Liver (tissue), 3 donors: ENCODE data around the gene SLC6A11.

ENCODE experiments used
- ATF3 ChIP-seq: IDR thresholded peaks from 2 replicates; pipeline ENCODE4 v1.6.1; 2016; ENCODE audit warnings: antibody characterized with exemption
- CTCF ChIP-seq: fragments of 150-350 bp; IDR thresholded peaks from 2 replicates; pipeline ENCODE4 v1.5.1; 2017; ENCODE audit warnings: improper control_type of control experiment, low read depth, low read length; ENCODE audit not compliant: missing input control
- EGR1 ChIP-seq, 2 donors: IDR thresholded peaks; 2 replicates each; pipeline ENCODE4 v1.6.1; 2016 to 2018; ENCODE audit warnings: antibody characterized with exemption in 2 of 2, low read depth in 2 of 2
- FOXA1 ChIP-seq: IDR thresholded peaks from 2 replicates; pipeline ENCODE4 v1.6.1; 2016; ENCODE audit warnings: antibody characterized with exemption
- GABPA ChIP-seq, 2 donors: IDR thresholded peaks in 1 of 2; conservative IDR thresholded peaks in 1 of 2; 2 replicates each; pipeline ENCODE4 v1.6.1; 2016; ENCODE audit warnings: antibody characterized with exemption in 2 of 2, mild to moderate bottlenecking in 1 of 2, moderate library complexity in 1 of 2
- HNF4G ChIP-seq: IDR thresholded peaks from 2 replicates; pipeline ENCODE4 v1.6.1; 2016; ENCODE audit warnings: antibody characterized with exemption
- JUND ChIP-seq, 2 donors: IDR thresholded peaks; 2 replicates each; pipeline ENCODE4 v1.6.1; 2016; ENCODE audit warnings: antibody characterized with exemption in 2 of 2
- MAX ChIP-seq: IDR thresholded peaks from 2 replicates; pipeline ENCODE4 v1.6.1; 2016; ENCODE audit warnings: antibody characterized with exemption
- RAD21 ChIP-seq, 2 donors: IDR thresholded peaks; 2 replicates each; pipeline ENCODE4 v1.6.1; 2016; ENCODE audit warnings: antibody characterized with exemption in 2 of 2, mild to moderate bottlenecking in 2 of 2
- SP1 ChIP-seq: IDR thresholded peaks from 2 replicates; pipeline ENCODE4 v1.6.1; 2018; ENCODE audit warnings: antibody characterized with exemption, mild to moderate bottlenecking
- YY1 ChIP-seq: IDR thresholded peaks from 2 replicates; pipeline ENCODE4 v1.6.1; 2016; ENCODE audit warnings: antibody characterized with exemption, mild to moderate bottlenecking
- ZBTB33 ChIP-seq: IDR thresholded peaks from 2 replicates; pipeline ENCODE4 v1.6.1; 2016; ENCODE audit warnings: antibody characterized with exemption
- TF ChIP-seq, protein P1 (sequence below): IDR thresholded peaks from 2 replicates; pipeline ENCODE4 v1.6.1; 2016; ENCODE audit warnings: antibody characterized with exemption, mild to moderate bottlenecking
- donor health status: healthy.
- donor health status: healthy.

DNA sequence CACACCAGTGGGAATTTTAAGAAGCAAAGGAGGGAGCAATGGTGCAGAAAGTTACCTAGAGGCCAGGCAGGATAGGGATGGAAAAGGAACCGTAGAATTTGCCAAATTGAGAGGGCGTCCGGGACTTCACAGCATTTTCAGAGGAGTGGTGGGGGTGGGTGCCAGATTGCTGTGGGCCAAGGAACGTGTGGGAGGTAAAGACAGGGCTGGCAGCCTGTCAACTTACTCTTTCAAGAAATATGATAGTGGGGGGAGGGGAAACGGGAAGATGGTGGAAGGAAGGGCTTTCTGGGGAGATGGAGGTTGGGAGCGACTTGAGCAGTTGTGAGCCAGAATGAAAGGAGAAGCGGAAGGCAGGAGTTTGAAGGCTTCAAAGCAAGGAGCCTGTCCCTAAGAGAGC is 1.4 kb upstream of the SLC6A11 start:
- TF ChIP-seq CTCF: no peak
- no peak for TF ChIP-seq SP1
- no peak for TF ChIP-seq EGR1 (IDR thresholded peaks at IDR 0.05; ENCODE audit: low read depth in 2 of 2)
- no peak for TF ChIP-seq YY1
- TF ChIP-seq JUND (IDR thresholded peaks at IDR 0.05): no peak
- no peak for TF ChIP-seq MAX
- TF ChIP-seq HNF4G: no peak
- TF ChIP-seq, protein P1, sequence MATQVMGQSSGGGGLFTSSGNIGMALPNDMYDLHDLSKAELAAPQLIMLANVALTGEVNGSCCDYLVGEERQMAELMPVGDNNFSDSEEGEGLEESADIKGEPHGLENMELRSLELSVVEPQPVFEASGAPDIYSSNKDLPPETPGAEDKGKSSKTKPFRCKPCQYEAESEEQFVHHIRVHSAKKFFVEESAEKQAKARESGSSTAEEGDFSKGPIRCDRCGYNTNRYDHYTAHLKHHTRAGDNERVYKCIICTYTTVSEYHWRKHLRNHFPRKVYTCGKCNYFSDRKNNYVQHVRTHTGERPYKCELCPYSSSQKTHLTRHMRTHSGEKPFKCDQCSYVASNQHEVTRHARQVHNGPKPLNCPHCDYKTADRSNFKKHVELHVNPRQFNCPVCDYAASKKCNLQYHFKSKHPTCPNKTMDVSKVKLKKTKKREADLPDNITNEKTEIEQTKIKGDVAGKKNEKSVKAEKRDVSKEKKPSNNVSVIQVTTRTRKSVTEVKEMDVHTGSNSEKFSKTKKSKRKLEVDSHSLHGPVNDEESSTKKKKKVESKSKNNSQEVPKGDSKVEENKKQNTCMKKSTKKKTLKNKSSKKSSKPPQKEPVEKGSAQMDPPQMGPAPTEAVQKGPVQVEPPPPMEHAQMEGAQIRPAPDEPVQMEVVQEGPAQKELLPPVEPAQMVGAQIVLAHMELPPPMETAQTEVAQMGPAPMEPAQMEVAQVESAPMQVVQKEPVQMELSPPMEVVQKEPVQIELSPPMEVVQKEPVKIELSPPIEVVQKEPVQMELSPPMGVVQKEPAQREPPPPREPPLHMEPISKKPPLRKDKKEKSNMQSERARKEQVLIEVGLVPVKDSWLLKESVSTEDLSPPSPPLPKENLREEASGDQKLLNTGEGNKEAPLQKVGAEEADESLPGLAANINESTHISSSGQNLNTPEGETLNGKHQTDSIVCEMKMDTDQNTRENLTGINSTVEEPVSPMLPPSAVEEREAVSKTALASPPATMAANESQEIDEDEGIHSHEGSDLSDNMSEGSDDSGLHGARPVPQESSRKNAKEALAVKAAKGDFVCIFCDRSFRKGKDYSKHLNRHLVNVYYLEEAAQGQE: no peak
- no peak for TF ChIP-seq ATF3
- TF ChIP-seq GABPA (IDR thresholded peaks at IDR 0.05 in 1 of 2, conservative IDR thresholded peaks at IDR 0.05 in 1 of 2): no peak
- no peak for TF ChIP-seq FOXA1
- no peak for TF ChIP-seq ZBTB33
- no peak for TF ChIP-seq RAD21 (IDR thresholded peaks at IDR 0.05)
